ENCODE results near the gene FAT2. TPM values are rescaled to one million over a fixed set of nuclear protein-coding genes. Genes with fewer than 3 reads are reported as not detected.

The FAT2 gene
- polyA plus RNA-seq, 2 of the 4 experiments (the other 2 are of a cell fraction), result 0.03 TPM; not detected in 1

DNA sequence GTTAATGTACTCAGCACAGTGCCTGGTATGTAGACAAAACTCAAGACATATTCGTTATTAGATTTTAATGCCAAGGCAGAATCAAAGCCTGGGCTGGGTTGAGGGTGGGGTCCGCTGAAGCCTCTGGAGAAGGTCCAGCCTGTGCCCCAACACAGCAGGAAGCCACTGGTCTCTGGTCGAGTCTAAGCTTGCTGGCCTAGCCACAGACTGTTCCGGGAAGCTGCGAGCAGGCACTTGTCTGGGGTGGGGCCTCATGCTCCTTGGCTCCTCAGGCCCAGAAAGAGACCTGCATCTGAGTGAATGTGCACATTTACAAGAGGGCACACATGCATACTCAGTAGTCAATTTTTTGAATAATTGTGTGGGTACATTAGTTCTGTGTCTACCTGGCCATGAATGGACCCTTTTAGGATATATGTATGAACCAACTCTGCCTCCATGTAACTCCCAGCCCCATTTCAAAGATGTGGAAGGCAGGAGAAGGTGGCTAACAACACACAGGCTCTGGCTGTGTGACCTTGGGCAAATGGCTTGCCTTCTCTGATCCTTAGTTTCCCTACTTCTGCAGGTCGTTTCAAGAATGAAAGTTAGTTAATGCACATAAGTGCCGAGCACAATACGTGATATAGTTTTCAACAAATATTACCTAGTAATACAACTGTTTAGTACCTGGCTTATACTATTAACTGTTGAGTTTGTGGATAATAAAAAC is 18.3 kb downstream of the FAT2 start:
- no peak for ATAC-seq
- Histone ChIP-seq H3K9me3 (no peaks in the 10 kb centered on the region), H3K4me3 (no peak overlapping the region), H3K4me2 (no peak overlapping the region), H3K4me1 (no peaks in the 10 kb centered on the region), H3K27ac (no peak overlapping the region)
- ChIA-PET CTCF (no interaction called here), POLR2A (no interaction called here)
- no peak for TF ChIP-seq JUN (IDR thresholded peaks at IDR 0.05)
- TF ChIP-seq HOXA7 (CRISPR knock-in tag; IDR thresholded peaks at IDR 0.05), result no peak
- no peak for TF ChIP-seq HOXB5 (CRISPR knock-in tag; IDR thresholded peaks at IDR 0.05)
- TF ChIP-seq CEBPB (IDR thresholded peaks at IDR 0.05), result no peak
- no peak for TF ChIP-seq FOSB (CRISPR knock-in tag; IDR thresholded peaks at IDR 0.05)
- no peak for TF ChIP-seq KDM1A (IDR thresholded peaks at IDR 0.05; ENCODE audit: low read depth)
- no peak for TF ChIP-seq NFE2L2 (conservative IDR thresholded peaks at IDR 0.05; ENCODE audit: low read length)
- DNase-seq (ENCODE audit: low read depth in 1 of 2, low spot score in 1 of 2), result no peak
- no peak for FAIRE-seq
- 40% methylated on average over 8 of the region's 8 CpGs for WGBS (ENCODE audit: missing lambda C conversion rate)

DNA sequence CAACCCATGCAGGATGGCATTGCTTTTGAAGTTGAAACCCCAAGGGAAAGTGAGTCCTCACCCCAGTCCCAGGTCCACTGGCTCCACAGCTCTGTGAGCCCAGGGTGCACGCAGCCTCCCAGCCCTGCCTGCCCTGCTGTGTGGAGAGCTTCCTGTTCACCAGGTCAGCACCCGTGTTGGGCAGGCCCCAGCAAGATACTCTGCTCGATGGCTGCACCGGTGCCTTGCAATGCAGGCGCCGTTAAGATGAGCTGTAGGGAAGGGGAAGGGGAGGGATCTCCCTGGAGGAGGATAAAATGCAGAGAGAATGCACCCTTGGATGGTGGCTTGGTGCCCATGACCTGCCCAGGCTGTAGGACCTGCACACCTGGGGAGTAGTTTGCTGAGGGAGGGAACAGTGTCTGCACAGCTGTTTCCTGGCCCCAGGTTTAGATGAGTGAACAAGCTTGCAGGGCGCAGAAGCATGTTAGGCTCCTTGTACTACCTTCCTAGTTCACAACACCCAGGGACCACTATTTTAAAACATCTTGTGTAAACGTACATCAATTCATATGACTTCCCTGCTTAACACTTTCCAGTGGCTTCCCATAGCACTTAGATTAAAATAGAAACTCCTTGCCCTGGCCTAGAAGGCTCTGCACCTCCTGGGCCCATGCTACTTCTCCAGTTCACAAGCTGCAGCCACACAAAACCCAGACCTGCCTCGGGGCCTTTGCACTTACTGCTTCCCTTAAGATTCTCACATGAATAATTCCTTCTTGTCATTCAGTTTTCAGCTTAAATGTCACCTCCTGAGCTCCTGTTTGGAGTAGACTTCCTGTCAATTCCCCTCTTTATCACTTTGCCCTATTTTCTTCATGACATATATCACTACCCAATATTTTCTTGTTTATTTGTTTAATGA is 19.6 kb downstream of the FAT2 start:
- POLR2A ChIA-PET, result no interaction called here
- ATAC-seq, result no peak; a peak in 1 of 6 replicates
- FAIRE-seq, result no peak

DNA sequence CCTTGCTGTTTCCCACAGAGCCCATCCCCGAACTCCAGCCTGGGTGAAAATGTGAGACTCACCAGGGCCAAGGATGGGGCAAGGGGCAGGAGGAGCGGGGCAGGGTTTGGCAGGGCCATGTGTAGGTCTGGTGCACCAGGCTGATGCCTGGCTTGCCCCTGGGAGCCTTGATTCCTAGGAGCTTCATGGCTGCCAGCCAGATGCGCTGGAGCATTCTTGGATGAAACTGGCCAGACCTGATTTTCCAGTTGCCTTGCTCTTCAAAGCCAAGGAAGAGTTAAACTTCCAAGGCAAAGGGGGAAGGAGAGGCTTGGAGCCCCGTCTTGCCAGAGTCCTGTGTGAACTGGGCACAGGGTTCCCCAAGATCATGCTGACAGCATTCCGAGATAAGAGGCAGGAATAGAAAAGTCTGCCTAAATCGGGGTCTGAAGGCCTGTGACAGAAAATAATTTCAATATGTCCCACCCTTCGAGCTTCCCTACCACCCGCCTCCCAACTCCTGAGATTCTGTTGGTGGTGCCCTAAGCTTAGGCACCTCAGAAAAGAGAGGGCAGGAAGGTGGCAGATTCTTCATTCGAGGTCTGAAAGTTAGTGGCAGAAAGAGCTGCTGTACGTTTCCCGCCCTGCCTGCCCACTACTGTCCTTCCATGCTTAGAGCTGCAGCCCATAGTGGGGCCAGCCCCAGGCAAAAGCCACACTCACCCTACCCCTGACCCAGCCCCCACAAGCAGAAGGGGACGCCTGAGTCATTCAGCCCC is 20.4 kb downstream of the FAT2 start:
- no peak for FAIRE-seq
- Histone ChIP-seq H3K9me3 (no peaks in the 10 kb centered on the region), H3K4me3 (no peak overlapping the region), H3K27ac (no peak overlapping the region), H3K4me1 (no peaks in the 10 kb centered on the region), H3K4me2 (no peak overlapping the region)
- ChIA-PET CTCF (interaction anchor here (0.9 to 1.5 kb wide), 4 partner anchors 13 to 88 kb away, joined by 3 to 4 read pairs (median 3); no protein-coding TSS in a partner anchor), POLR2A (no interaction called here)
- no peak for TF ChIP-seq CHD4 (IDR thresholded peaks at IDR 0.05; ENCODE audit: borderline replicate concordance)
- TF ChIP-seq SREBF2 (IDR thresholded peaks at IDR 0.05), result no peak
- TF ChIP-seq, protein P1, sequence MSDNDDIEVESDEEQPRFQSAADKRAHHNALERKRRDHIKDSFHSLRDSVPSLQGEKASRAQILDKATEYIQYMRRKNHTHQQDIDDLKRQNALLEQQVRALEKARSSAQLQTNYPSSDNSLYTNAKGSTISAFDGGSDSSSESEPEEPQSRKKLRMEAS (IDR thresholded peaks at IDR 0.05), result no peak
- TF ChIP-seq MAFK (IDR thresholded peaks at IDR 0.05; ENCODE audit: partially characterized antibody), result no peak
- no peak for TF ChIP-seq FOXS1 (CRISPR knock-in tag; IDR thresholded peaks at IDR 0.05)
- TF ChIP-seq, protein P2, sequence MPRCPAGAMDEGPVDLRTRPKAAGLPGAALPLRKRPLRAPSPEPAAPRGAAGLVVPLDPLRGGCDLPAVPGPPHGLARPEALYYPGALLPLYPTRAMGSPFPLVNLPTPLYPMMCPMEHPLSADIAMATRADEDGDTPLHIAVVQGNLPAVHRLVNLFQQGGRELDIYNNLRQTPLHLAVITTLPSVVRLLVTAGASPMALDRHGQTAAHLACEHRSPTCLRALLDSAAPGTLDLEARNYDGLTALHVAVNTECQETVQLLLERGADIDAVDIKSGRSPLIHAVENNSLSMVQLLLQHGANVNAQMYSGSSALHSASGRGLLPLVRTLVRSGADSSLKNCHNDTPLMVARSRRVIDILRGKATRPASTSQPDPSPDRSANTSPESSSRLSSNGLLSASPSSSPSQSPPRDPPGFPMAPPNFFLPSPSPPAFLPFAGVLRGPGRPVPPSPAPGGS (IDR thresholded peaks at IDR 0.05), result no peak
- TF ChIP-seq POLR2A (IDR thresholded peaks at IDR 0.05; ENCODE audit: low read length), result no peak
- no peak for TF ChIP-seq HEYL (CRISPR knock-in tag; IDR thresholded peaks at IDR 0.05)
- TF ChIP-seq KDM5A (IDR thresholded peaks at IDR 0.05), result no peak
- TF ChIP-seq HOXA7 (CRISPR knock-in tag; IDR thresholded peaks at IDR 0.05), result no peak
- DNase-seq (ENCODE audit: low read depth in 1 of 2, low spot score in 1 of 2), result no peak
- ATAC-seq, result no peak
- 37% methylated on average over 9 of the region's 12 CpGs for WGBS (ENCODE audit: missing lambda C conversion rate)

More for the DNA sequence above, 19.6 kb downstream of the FAT2 start:
- H3K4me3 ChIP-seq, result no peak overlapping the region
- 52% methylated on average over 9 of the region's 9 CpGs for WGBS (ENCODE audit: missing lambda C conversion rate)
- CTCF ChIA-PET, result interaction anchor here (0.7 to 1.4 kb wide), 3 partner anchors 8 to 15 kb away, joined by 3 read pairs; no protein-coding TSS in a partner anchor
- H3K4me1 ChIP-seq, result no peaks in the 10 kb centered on the region
- H3K27ac ChIP-seq, result no peak overlapping the region
- no peak overlapping the region for H3K4me2 ChIP-seq
- no peak for DNase-seq (ENCODE audit: low read depth in 1 of 2, low spot score in 1 of 2)
- TF ChIP-seq ZFP36 (IDR thresholded peaks at IDR 0.05; ENCODE audit: borderline replicate concordance, partially characterized antibody) (no peak), POLR2AphosphoS2 (conservative IDR thresholded peaks at IDR 0.05; ENCODE audit: low read length) (no peak), SMC3 (IDR thresholded peaks at IDR 0.05) (no peak), RNF2 (IDR thresholded peaks at IDR 0.05; ENCODE audit: borderline replicate concordance, low read depth) (no peak), CHD4 (IDR thresholded peaks at IDR 0.05; ENCODE audit: borderline replicate concordance) (no peak), EHF (CRISPR knock-in tag; IDR thresholded peaks at IDR 0.05) (no peak), JUN (IDR thresholded peaks at IDR 0.05) (no peak)
- TF ChIP-seq, protein P3, sequence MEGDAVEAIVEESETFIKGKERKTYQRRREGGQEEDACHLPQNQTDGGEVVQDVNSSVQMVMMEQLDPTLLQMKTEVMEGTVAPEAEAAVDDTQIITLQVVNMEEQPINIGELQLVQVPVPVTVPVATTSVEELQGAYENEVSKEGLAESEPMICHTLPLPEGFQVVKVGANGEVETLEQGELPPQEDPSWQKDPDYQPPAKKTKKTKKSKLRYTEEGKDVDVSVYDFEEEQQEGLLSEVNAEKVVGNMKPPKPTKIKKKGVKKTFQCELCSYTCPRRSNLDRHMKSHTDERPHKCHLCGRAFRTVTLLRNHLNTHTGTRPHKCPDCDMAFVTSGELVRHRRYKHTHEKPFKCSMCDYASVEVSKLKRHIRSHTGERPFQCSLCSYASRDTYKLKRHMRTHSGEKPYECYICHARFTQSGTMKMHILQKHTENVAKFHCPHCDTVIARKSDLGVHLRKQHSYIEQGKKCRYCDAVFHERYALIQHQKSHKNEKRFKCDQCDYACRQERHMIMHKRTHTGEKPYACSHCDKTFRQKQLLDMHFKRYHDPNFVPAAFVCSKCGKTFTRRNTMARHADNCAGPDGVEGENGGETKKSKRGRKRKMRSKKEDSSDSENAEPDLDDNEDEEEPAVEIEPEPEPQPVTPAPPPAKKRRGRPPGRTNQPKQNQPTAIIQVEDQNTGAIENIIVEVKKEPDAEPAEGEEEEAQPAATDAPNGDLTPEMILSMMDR (IDR thresholded peaks at IDR 0.05), result no peak
- TF ChIP-seq, protein P4, sequence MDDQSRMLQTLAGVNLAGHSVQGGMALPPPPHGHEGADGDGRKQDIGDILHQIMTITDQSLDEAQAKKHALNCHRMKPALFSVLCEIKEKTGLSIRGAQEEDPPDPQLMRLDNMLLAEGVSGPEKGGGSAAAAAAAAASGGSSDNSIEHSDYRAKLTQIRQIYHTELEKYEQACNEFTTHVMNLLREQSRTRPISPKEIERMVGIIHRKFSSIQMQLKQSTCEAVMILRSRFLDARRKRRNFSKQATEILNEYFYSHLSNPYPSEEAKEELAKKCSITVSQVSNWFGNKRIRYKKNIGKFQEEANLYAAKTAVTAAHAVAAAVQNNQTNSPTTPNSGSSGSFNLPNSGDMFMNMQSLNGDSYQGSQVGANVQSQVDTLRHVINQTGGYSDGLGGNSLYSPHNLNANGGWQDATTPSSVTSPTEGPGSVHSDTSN (IDR thresholded peaks at IDR 0.05), result no peak
- TF ChIP-seq, protein P5, sequence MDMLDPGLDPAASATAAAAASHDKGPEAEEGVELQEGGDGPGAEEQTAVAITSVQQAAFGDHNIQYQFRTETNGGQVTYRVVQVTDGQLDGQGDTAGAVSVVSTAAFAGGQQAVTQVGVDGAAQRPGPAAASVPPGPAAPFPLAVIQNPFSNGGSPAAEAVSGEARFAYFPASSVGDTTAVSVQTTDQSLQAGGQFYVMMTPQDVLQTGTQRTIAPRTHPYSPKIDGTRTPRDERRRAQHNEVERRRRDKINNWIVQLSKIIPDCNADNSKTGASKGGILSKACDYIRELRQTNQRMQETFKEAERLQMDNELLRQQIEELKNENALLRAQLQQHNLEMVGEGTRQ (IDR thresholded peaks at IDR 0.05), result no peak
- H3K9me3 ChIP-seq, result no peaks in the 10 kb centered on the region

Measured in A549 (cell line).